PFSK-1 (cell line): ENCODE results near the gene BUD31.

ENCODE experiments used
- POLR2AphosphoS5 ChIP-seq: IDR thresholded peaks from 2 replicates; pipeline ENCODE4 v1.6.1; 2012; ENCODE audit warnings: low read depth, mild to moderate bottlenecking, control low read depth, low read length, moderate library complexity
- TAF1 ChIP-seq: IDR thresholded peaks from 2 replicates; pipeline ENCODE4 v1.6.1; 2012; ENCODE audit warnings: low read length, control low read depth, borderline replicate concordance; ENCODE audit not compliant: insufficient read depth

GRCh38 chr7:99393355-99394187, 15.2 kb upstream of the BUD31 start:
- TF ChIP-seq POLR2AphosphoS5: no peak
- no peak for TF ChIP-seq TAF1
